Gastrocnemius medialis (tissue), 4 donors: ENCODE results near the gene KCNG4.

ENCODE experiments used
- CTCF ChIP-seq, 5 experiments: fragments of 450-650 bp in 3 of 5; fragments of 200-600 bp in 2 of 5; sonication (generic) in 2 of 5; IDR thresholded peaks in 4 of 5; conservative IDR thresholded peaks in 1 of 5; 1 replicate in 4 of 5; 2 replicates in 1 of 5; pipeline ENCODE4 v1.5.1; 2016 to 2019; ENCODE audit warnings: antibody characterized with exemption in 5 of 5, mild to moderate bottlenecking in 3 of 5, moderate library complexity in 3 of 5
- POLR2A ChIP-seq, 2 donors: fragments of 450-650 bp; IDR thresholded peaks; one replicate each; pipeline ENCODE4 v1.6.1; 2017; ENCODE audit warnings: antibody characterized with exemption in 2 of 2, mild to moderate bottlenecking in 2 of 2, moderate library complexity in 2 of 2

- no peak for TF ChIP-seq CTCF (IDR thresholded peaks at IDR 0.05 in 4 of 5, conservative IDR thresholded peaks at IDR 0.05 in 1 of 5)
- no peak for TF ChIP-seq POLR2A (IDR thresholded peaks at IDR 0.05)
Measured at GRCh38 chr16:84174396-84174795, 65.4 kb downstream of the KCNG4 start.
